ENCODE data around the gene GLI3. TPM values are rescaled to one million over a fixed set of nuclear protein-coding genes. Genes with fewer than 3 reads are reported as not detected.

Gene GLI3
- polyA plus RNA-seq, 4 donors = 13.3 to 17.0 (median 14.2) TPM

DNA sequence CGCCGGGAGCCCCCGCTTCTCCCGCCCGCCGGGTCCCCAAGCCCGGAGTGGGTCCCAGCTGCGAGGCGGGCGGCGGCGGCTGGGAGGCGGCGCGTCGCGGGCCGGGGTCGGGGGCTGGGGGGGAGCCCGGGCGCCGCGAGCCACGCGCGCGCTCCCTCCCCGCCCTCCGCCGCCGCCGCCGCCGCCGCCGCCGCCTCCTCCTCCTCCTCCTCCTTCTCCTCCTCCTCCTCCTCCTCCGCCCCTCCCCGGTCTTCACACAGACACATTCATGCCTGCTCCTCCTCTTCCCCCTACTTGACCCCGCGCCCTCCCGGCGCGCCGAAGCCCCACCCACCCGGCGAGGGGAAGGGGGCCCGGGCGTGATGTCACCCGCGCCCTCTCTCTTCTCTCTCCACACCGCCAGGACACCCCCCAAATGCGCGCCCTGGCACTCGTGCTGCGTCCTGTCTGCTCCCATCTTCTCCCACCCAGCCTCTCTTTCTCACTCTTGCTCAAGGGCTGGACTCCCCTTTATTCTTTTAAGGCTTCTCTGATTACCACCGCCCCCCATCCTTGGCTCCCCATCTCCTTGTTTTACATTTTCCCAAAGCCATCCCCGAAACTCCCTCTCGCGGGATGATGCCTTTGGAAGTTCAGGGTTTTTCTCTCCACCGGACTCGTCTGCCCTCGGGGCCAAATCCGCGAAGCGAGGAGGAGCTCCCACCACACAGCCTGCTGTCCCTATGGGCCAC is 967 bp upstream of the GLI3 start:
- no peak for DNase-seq (ENCODE audit: low read depth in 4 of 4, low spot score in 2 of 4)

DNA sequence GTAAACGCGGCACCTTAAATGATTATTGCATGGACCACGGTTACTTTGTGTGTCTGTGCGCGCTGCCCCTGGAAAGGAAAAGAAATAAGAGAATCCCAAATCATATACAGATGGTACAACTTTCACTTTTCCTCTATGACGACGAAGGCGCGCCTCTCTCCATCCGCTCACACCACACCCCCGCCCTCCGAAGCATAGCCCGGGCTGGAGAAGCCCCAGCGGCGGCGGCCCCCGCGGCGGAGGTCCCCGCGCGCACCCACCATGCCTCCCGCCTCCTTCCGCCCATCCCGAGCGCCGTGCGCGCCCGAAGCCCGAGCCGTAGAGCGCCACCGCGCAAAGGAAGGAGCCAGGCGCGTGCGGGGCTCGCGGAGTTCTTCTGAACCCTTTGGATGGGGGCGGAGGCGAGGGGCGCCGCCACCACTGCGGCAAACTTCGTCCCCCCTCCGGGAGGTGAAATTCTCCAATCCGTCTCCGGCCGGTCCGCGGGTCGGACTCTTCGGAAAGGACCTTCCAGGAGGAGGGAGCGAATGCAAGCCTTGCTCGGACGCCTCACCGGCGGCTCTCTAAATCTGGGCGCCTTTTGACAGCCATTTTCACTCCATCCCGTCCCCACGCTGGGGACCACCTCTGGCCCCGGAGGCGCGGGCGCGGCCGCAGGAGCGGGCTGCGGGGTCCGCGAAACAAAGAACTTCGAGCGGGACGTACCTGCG is 588 bp downstream of the GLI3 start:
- DNase-seq (ENCODE audit: low read depth in 4 of 4, low spot score in 2 of 4) = no peak

DNA sequence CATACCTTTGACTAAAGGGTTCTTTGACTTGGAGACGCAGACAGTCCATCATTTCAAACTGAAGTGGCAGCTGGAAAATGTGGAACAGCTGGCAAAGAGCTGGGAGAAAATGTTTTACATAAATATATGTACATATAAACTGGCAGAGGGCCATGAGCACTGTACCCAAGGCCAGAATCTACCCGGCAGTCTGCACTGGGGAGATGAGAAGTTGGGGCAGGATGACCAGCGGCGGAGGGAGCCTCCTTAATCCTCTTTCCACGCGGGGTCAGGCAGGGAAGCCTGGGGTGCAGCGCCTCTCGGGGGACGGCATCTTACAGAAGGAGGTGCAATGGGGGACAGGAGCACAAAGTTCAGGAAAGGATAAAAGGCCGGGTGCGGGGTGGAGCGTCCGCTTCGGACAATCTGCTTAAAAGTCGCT is 1.3 kb downstream of the GLI3 start:
- no peak for DNase-seq (ENCODE audit: low read depth in 4 of 4, low spot score in 2 of 4)

DNA sequence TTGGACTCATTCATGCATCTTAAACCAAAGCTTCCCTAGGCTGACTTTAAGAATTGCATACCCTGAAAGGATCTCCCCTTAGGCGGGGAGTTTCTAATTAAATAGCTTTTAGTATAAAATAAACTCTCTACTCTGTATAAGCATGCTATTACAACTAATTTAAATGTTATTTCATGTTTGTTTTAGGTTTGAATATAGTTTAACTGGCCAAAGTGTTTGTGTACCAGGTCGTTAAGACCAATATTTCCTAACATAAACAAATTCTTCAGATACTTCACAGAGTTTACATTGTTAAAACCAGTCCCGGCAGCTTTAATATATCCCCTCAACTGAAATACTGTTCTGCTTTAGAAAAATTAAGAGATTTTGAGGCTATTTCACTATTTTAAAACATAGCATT is 2.3 kb downstream of the GLI3 start:
- DNase-seq (ENCODE audit: low read depth in 4 of 4, low spot score in 2 of 4) = no peak

DNA sequence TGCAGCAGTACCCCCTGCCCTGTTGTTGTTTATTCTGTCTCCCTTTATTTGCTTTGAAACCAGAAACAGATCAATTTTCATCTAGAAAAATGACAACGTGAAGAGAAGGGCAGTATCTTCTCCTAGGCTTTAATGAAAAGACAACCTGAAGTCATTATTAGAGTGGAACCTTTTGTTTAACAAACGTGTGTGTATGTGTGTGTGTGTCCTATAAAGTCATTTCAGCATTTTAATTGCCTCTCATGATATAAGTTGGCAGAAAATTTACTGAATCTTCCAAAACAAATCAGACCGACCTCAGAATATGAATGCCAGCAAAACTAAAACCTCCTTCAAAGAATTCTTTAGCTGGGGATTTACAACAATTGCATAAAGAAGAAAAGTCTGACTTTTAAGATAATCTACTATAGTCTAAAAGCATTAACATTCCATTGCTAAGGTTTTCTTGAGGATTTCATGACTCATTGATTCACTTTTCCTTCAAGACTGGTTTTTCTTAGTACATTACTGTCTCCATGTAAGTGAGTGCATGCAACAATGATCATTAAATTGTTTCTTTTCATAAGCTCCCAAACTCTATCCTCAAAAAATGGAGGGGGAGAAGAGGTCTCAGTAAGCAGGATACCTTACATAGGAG is 3.2 kb downstream of the GLI3 start:
- no peak for DNase-seq (ENCODE audit: low read depth in 4 of 4, low spot score in 2 of 4)

DNA sequence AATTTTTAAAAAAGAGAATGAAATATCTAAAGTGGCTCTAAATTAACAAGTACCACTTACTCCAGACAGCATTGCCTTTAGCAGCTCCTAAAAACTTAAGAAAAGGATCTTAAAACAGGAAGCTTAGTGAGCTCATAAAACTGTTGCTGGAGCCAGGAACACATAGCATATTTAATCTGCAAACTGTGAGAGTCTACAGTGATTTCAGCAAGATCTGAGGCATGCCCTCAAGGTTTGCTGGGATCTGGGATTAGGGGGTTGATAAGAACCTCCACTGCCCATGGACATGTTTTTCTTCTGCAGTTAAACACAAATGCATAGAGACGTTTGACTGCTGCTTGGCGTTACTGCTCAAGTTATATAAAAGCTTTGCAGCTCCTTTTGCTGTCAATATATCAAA is 3.8 kb downstream of the GLI3 start:
- DNase-seq (ENCODE audit: low read depth in 4 of 4, low spot score in 2 of 4) = no peak

DNA sequence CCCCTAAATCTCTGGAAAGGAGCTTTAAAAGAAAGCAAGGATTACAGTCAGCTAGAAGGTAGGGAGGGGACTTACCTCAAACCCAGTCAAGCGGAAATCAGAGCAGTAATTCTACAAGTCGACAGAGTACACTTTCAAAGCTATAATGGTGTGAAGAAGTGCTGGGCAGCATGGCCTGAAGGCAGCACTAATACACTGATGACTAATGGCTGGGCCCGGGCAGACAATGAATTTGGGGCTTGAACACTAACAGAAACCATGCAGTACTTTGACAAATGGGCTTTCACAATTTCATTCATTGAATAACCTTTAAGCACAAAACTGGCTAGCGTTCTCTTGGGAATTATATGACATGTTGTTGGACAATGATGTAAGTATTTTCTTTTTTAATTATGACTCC is 4.7 kb downstream of the GLI3 start:
- no peak for DNase-seq (ENCODE audit: low read depth in 4 of 4, low spot score in 2 of 4)

DNA sequence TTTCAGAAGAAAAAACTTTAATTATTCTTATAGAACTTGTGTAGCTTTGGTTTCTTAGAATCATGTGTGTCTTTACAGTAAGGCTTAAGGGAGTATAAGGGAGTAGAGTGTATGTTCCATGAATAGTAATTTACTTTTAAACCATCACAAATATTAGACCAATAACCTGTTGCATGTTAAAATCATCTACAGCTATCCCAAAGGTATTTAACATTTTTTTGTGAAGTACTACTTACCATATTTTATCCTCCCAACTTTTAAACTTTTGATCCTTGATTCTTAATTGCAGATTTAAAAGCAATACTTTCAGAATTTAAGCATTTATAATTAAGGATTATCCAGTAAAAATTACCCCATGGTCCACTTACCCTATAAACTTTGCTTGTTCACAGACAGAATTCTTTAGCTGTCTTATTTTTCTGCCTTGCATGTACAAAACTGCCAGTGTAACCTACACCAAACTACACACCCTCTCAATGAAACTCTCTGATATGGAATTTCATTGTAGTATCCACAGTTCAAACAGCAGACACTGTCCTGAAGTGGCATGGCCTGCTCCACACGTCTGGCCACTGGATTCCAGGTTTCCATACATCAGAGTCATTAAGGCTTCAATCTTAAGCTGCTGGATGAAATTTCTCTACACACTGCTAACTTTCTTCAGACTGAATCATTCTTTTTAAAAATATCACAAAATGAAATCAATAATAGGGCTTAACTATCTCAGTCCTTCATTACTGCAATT is 5.8 kb downstream of the GLI3 start:
- DNase-seq (ENCODE audit: low read depth in 4 of 4, low spot score in 2 of 4) = no peak

DNA sequence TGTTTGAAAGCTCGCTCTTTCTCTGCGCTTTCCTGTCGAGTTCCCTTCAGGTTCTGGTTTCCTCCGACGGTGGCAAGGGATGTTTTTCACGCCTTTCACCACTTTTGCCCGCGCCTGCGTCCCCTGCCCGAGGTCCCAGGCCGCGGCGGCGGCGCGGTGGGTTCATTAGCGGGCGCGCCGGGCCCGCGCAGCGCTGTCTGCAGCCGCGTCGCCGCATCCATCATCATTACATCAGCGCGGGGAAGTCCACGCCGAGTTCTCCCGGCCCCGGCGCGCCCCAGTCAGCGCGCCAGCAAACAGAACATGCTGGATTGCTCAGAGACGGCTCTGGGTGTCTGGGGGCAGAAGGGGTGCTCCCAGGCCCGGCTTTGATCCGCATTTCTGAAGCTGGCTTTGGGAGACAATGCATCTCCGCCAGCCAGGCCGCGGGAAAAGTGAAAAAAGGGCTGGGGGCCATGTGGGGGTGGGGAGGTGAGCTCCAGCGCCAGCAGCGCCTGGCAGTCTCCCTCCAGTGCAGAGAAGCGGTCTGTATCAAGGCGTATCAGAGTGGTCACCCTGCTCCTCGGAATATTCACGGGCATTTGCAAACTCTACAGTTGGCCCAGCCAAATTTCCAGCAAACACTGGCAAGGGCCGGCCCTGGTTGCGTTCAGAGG is 8.9 kb downstream of the GLI3 start:
- no peak for DNase-seq (ENCODE audit: low read depth in 4 of 4, low spot score in 2 of 4)

DNA sequence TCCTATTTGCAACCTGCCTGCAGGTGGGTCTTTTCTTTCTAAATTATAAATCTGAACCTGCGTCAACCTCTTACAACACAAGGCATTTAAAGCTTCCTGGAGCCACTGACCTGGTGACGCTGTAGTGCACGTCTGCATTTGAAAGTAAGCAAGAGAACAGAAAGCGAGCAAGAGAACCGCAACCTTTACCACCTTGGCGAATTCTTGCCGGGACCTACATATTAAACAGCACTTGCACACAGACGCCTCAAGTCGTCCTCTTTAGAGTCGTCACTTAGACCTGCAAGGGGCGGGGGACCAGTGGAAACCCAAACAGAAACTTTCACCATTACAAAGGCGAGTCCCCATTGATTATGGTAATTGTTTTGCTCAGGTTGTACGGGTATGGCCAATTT is 9.5 kb downstream of the GLI3 start:
- no peak for DNase-seq (ENCODE audit: low read depth in 4 of 4, low spot score in 2 of 4)

DNA sequence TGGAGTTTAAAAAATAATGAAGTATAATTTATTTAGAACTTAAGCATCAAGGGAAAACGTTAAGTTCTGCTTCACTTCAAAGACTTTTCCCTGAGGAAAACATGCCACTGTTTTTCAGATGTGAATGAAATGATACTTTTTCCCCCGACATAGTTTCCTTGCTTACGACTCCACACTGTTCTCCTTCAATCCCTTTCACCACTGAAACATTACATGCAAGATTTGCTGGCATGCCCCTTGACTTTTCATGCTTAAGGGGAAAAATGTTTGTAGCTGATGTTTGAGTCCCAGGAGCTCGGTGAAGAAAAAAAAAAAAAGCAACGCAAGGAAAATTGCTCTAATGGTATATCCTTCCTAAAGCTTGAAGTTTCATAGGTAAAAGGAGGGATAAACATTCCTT is 10.0 kb downstream of the GLI3 start:
- DNase-seq (ENCODE audit: low read depth in 4 of 4, low spot score in 2 of 4) = no peak

DNA sequence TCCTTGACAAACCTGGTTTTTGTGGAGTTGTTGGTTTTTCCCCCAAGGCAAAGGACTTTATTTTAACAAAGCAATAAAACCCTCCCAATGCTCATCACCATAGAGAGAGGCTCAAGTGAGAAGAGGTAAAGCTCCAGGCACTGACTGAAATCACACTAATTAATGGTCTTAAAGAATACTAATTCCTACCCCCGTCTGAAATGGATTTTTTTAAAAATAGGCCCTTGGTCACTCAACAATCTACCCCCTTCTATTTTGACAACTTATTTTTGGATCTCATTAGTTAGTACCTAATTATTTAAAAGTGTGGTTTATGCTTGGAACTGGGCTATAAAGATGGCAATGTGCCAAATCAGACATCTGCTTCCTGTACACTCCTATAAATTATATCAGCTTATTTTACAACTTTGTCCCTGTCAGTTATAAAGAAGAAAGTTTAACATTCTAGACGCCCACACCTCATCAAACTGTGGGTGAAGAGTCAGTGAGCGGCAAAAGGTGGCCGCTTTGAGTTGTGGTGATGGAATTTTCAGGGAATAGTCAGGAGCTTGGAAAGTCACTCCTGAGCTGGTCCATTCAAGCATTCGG is 10.6 kb downstream of the GLI3 start:
- DNase-seq (ENCODE audit: low read depth in 4 of 4, low spot score in 2 of 4) = no peak

DNA sequence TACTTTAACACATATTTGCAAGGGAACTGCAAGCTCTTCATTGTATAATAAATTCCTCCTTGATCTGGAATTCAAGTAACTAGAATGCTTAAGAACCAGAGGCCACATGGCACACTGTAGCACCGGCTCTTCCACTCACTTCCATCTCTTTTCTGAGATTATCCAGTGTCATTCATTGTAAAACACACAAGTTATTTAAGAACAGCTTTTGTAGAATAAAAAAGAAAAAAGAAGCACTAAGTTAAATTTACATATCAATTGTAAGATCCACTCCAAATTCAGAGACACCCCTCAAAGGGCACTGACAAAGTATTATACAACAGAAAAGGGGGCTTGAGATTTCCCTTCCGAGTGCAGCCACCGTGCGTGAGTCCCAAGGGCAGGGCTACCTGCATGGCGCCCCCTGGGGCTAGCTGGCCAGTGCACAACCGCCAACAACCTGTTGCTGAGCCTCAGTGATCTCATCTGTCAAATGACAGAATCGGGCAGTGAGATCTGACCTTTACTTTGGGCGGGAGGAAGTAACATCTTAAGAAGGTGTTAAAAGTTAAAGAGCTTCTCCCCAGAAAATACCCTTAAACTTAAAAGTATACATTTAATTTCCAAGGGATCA is 12.5 kb downstream of the GLI3 start:
- DNase-seq (ENCODE audit: low read depth in 4 of 4, low spot score in 2 of 4) = no peak

DNA sequence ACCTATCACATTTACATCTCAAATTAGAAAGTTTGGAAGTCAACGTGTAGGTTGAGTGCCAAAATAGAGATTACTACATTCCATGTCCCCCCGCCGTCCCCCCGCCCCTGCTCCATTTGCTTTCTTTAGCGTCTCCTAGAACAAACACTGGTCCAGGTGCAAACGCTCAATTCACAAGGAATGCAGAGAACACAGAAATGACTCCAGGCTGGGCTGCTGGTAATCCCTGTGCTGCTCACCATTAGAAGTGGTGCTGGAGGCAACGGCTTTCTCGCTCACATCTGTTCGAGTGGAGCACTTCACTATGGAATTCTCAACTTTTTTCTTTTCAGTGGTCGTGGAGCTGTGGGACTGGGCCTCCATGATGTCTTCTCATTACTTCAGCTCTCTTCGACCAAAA is 14.1 kb downstream of the GLI3 start:
- no peak for DNase-seq (ENCODE audit: low read depth in 4 of 4, low spot score in 2 of 4)

DNA sequence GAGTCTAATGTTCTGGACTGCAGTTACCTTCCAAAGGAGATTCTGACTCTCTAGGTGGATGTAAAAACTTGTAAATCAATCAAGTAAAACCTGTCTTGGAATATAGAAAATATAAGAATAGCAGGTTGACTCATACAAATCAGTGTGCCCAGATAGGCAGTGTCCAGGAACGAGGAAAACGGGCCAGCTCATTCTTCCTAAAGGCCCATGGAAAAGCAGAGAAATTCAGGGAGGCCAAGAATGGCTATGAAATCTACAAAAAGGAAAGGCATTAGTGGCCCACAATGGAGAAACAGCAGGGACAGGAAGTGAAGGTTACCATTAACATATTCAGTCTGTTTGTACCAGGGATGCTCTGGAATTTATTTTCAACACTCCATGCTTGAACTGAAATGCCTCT is 14.9 kb downstream of the GLI3 start:
- DNase-seq (ENCODE audit: low read depth in 4 of 4, low spot score in 2 of 4) = no peak

DNA sequence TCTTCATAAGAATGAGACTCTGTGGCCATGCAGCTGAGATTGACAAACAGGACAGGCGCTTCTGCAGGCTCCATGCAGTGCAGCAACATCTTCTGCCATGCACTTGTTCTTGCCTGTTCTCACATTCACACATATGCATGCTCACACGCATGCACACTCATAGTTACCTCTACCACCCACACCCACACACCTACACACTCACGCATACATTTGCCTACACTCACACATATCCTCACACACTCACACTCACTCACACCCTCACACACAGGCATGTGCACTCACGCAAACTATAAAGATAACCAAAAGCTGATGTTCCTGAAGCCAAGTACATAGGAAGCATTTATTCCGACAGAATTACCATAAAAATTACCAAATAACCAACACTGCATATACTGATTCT is 15.7 kb downstream of the GLI3 start:
- DNase-seq (ENCODE audit: low read depth in 4 of 4, low spot score in 2 of 4) = no peak

DNA sequence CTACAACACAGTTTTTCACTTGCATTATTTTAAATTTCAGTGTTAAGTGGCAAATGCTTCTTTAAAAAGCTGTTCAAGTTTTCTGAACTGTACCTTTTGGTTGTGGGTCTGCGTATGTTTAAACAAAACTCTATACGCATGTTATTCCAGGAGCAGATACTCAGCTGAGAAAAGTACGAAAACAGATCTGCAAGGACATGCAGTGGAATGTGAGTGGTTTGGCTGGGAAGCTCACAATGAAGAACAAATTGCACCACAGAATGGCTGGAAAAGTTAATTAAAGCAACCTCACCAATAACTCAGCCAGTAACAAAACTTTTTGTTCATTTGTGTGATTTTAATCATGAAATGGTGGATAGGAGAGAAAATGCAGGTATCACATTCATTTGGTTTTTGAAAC is 17.6 kb downstream of the GLI3 start:
- no peak for DNase-seq (ENCODE audit: low read depth in 4 of 4, low spot score in 2 of 4)

DNA sequence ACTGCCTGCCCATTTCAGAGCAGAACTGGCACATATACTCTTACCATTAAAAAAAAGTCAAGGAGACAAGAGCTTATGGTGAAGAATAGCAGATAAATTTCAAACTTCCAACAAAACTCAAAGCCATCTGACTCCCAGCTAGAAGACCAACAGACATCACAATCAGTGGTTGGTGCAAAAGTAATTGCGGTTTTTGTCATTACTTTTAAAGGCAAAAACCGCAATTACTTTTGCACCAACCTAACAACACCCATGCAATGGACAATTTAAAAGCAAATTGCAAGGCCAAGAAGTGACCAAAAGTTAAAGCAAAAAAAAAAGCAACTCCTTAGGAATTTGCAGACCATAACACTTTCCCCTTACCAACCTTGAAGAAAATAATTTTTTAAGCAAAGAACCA is 18.8 kb downstream of the GLI3 start:
- DNase-seq (ENCODE audit: low read depth in 4 of 4, low spot score in 2 of 4) = no peak

DNA sequence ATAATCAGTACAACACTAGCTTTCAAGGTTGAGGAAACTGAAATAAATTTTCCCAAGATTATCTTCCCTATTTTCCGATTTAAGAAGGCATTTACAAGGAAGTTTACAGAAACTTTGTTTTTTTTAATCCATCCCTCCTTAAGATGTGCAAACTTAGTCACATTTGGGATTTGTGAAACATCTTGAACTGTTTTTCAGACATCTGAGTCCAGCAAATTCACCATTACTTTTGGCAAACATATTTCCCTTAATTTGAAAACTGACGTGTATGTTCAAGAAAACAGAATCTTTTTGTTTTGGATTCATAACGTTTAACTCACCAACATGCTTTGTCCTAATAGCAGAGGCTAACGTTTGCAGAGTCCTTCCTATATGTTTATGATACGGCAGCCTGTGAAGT is 19.5 kb downstream of the GLI3 start:
- DNase-seq (ENCODE audit: low read depth in 4 of 4, low spot score in 2 of 4) = no peak

DNA sequence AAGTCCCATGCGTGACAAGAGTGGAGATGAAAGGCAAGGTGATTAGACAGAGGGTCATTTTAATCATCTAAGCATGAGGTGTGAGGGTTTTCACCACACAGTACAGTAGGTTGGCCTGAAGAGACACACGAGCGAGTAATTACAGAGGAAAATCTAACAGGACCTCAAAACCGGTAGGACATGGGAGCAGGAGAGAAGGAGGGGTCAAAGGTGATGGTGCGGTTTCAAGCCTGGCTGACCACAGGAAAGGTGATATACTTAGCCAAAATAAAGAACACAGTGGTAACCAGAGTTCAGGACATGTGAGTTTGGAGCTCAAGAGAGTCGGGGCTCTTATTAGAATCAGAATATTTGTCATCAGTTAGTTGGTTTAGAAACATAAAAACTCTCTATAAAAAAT is 20.0 kb downstream of the GLI3 start:
- DNase-seq (ENCODE audit: low read depth in 4 of 4, low spot score in 2 of 4) = no peak

Data from left renal cortex interstitium (tissue), 4 donors.